Peyer's patch (tissue), 4 donors: ENCODE results near the gene COBL. TPM values are rescaled to one million over a fixed set of nuclear protein-coding genes. Genes with fewer than 3 reads are reported as not detected.

Source experiments
- DNase-seq, 3 donors: peaks; one replicate each; pipeline ENCODE4 v3.0.0-alpha.2; 2017 to 2019
- H3K27ac ChIP-seq, 4 donors: fragments of 200-600 bp; sonication (generic); one replicate each; pipeline ENCODE4 v1.5.1; 2016 to 2019
- H3K27me3 ChIP-seq, 2 donors: fragments of 200-600 bp; sonication (generic); one replicate each; pipeline ENCODE4 v1.5.1; 2019
- H3K36me3 ChIP-seq, 3 donors: fragments of 200-600 bp; sonication (generic); one replicate each; pipeline ENCODE4 v1.5.1; 2016 to 2019
- H3K4me1 ChIP-seq, 4 donors: fragments of 200-600 bp; sonication (generic); one replicate each; pipeline ENCODE4 v1.5.1; 2016 to 2019
- H3K4me3 ChIP-seq, 4 donors: fragments of 200-600 bp; sonication (generic); 1 replicate in 3 of 4; 2 replicates in 1 of 4; pipeline ENCODE4 v1.5.1; 2016 to 2019; ENCODE audit warnings: mild to moderate bottlenecking in 1 of 4
- H3K9me3 ChIP-seq, 4 donors: fragments of 200-600 bp; sonication (generic); one replicate each; pipeline ENCODE4 v1.5.1; 2016 to 2019; ENCODE audit warnings: mild to moderate bottlenecking in 1 of 4
- CTCF ChIP-seq, 6 experiments: fragments of 450-650 bp in 4 of 6; fragments of 200-600 bp in 2 of 6; sonication (generic) in 1 of 6; IDR thresholded peaks; one replicate each; pipeline ENCODE4 v1.5.1; 2017 to 2019; ENCODE audit warnings: antibody characterized with exemption in 6 of 6, mild to moderate bottlenecking in 3 of 6, moderate library complexity in 1 of 6
- POLR2A ChIP-seq, 2 donors: fragments of 450-650 bp; IDR thresholded peaks; one replicate each; pipeline ENCODE4 v1.5.1; 2017; ENCODE audit warnings: antibody characterized with exemption in 2 of 2, mild to moderate bottlenecking in 2 of 2, moderate library complexity in 2 of 2
- total RNA-seq, 4 donors: library from RNA; depleted of rRNA; stranded (reverse); fragments of >200 nt; gene quantifications; one replicate each; pipeline ENCODE4 v1.1.0, GENCODE V29; 2016

The COBL gene
- total RNA-seq, 4 donors from 2014 or later, result 25.6 to 129 (median 116) TPM

DNA sequence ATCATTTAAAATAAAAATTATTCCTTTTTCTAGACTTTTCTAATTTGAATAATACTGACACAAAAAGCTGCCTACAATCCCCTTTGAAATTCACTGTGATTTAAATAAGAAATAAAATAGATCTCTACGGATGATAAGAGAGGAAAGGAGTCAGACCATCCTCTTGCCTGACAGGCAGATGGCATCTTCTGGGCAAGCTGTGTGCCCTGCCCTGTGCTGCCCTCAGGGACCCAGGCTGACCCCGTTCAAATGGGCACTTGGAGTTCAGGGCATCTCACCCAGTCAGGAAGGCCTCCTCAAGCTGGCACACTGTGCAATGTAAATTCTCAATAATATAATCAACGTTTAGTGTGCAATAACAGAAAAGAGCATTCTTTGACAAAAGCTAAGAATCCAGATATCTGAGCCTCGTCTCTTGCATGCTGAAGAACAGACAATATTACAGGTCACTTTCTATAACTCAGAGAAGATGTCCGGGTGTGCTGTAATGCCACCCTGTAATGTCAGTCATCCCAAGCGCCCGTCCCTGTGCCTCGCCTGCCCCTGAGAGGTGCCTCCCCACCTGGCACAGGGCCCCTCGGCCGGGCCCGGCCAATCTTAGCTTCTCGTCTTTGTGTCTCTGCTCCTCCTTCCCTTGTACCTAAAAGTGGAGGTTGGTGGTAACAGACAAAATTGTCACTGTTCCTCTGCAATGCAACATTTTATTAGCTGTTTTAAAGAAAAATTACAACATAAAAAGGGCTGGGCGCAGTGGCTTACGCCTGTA, 263.3 kb downstream of the COBL start:
- no peak for DNase-seq
- Histone ChIP-seq H3K27me3 (no peaks in the 10 kb centered on the region), H3K4me1 (no peaks in the 10 kb centered on the region), H3K9me3 (no peaks in the 10 kb centered on the region), H3K27ac (no peak overlapping the region), H3K36me3 (no peaks in the 10 kb centered on the region), H3K4me3 (no peak overlapping the region)
- TF ChIP-seq POLR2A (IDR thresholded peaks at IDR 0.05) (no peak), CTCF (IDR thresholded peaks at IDR 0.05) (no peak)

GRCh38 chr7:51046482-51046881, 270.1 kb downstream of the COBL start:
- H3K27ac ChIP-seq, result no peak overlapping the region
- TF ChIP-seq CTCF (IDR thresholded peaks at IDR 0.05) (no peak), POLR2A (IDR thresholded peaks at IDR 0.05) (no peak)
- DNase-seq, result no peak

GRCh38 chr7:51046103-51046466, 270.5 kb downstream of the COBL start:
- H3K9me3 ChIP-seq, result no peaks in the 10 kb centered on the region
- no peak overlapping the region for H3K27ac ChIP-seq
- no peak overlapping the region for H3K4me3 ChIP-seq
- no peaks in the 10 kb centered on the region for H3K4me1 ChIP-seq
- DNase-seq, result no peak
- TF ChIP-seq POLR2A (IDR thresholded peaks at IDR 0.05), result no peak
- no peak for TF ChIP-seq CTCF (IDR thresholded peaks at IDR 0.05)
- no peaks in the 10 kb centered on the region for H3K27me3 ChIP-seq
- H3K36me3 ChIP-seq, result no peaks in the 10 kb centered on the region

More at GRCh38 chr7:51046482-51046881, 270.1 kb downstream of the COBL start:
- Histone ChIP-seq H3K36me3 (no peaks in the 10 kb centered on the region), H3K9me3 (no peaks in the 10 kb centered on the region), H3K4me1 (no peaks in the 10 kb centered on the region), H3K27me3 (no peaks in the 10 kb centered on the region), H3K4me3 (no peak overlapping the region)

DNA sequence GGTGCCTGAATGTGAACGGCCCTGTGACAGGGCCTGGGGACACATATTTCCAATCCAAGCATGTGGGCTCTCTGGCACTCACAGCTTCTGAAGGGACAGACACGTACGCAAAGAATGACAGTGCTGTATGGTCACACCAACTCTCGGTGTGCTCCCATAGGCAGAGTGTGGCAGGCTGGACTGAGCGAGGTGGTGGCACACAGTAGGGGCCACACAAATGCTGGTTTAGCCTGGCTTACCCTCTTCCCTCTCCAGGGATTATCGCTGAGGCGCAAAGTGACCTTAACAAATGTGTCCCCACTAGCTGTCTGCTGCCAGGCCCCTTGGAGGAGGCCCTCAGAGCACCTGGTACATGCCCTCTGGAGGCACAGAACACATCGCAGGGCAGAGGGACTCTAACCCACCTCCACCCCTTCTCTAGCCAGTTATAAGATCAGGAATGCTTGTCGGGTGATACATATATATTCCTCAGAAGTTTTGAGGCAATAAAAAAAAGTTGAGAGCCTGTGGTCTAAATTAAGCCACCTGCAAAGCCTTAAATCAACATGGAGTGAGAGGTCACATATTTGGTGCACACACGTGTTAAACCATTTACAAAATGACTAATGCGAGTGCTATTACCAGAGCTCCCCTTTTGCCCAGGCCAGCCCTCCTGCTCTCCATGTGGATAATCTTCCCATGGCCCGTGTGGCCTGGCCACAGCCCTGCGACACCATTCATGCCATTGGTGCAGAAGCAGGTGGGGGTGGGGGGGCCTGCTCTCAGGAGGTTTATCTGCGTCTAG, 271.1 kb downstream of the COBL start:
- H3K27ac ChIP-seq, result no peak overlapping the region
- H3K4me1 ChIP-seq, result no peaks in the 10 kb centered on the region
- no peaks in the 10 kb centered on the region for H3K36me3 ChIP-seq
- no peaks in the 10 kb centered on the region for H3K9me3 ChIP-seq
- DNase-seq, result no peak
- no peak for TF ChIP-seq CTCF (IDR thresholded peaks at IDR 0.05)
- no peak overlapping the region for H3K4me3 ChIP-seq
- no peaks in the 10 kb centered on the region for H3K27me3 ChIP-seq

GRCh38 chr7:51043461-51043860, 273.1 kb downstream of the COBL start:
- TF ChIP-seq CTCF (IDR thresholded peaks at IDR 0.05) (no peak), POLR2A (IDR thresholded peaks at IDR 0.05) (no peak)
- Histone ChIP-seq H3K4me3 (no peak overlapping the region), H3K27me3 (no peaks in the 10 kb centered on the region), H3K4me1 (no peaks in the 10 kb centered on the region), H3K27ac (no peak overlapping the region), H3K9me3 (no peaks in the 10 kb centered on the region), H3K36me3 (no peaks in the 10 kb centered on the region)
- DNase-seq, result no peak
